Stromal cell of bone marrow (primary cell): ENCODE measurements around the gene RIC8B.
A peak's percentile ranks its signal among the peaks of the same experiment; 100 is the strongest.
"Not testable (repeated sequence)": the region's sequence is repeated elsewhere in the genome, so short reads cannot be mapped to it uniquely, and the experiment has no call there.

ENCODE experiments used
- DNase-seq: peaks from one replicate; pipeline ENCODE4 v3.0.0-alpha.2; 2012; ENCODE audit warnings: low read depth

The RIC8B gene

DNA sequence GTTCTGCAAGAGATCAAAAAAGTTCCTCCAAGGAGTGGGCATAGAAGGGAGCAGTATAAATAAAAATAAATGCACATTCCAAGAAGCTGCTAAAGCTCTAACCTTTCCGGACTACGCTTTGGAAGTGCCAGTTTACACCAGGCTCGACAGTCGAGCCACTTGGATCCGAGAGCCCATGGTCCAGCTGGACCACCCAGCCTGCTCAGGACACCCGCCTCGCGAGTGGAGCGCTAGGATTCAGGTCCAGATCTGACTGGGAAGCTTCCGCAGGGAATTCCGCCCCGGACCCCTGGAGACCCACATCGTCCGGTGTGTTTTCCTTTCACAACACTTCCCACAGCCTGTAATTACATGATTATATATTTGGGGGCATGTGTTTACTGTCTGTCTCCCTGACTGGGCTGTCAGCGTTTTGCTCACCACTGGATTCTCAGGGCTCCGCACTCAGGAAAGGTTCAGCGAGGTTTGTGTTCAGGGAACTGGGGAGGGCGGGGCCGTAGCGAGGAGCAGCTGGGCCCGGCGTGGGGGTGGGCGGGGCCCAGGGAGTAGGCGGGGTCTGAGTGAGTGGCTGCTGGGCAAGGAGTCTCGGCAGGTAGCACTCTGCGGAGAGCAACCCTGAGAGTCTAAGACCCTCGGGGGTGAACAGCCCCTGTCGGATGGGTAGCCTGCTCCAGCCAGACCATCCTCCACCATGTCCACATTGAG lies 128.9 kb downstream of the RIC8B start:
- DNase-seq: peak; percentile 13

DNA sequence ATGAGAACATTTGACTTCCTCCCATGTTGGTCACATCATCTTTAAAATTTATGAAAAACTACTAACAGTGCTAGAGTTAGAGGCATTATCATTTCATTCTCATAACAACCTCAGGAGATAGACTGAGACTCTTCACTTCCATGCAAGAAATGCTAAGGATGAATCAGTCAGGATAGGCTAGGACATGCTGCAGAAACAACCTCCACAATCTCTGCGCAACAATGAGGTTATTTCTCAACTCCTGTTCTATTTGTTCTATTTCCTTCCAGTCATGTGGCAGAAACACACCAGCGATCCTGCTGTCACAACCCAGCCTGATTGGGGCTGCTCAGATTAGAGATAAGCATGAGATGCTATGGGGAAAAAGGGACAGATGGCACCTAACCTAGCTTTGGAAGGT lies 132.2 kb downstream of the RIC8B start:
- no peak for DNase-seq

DNA sequence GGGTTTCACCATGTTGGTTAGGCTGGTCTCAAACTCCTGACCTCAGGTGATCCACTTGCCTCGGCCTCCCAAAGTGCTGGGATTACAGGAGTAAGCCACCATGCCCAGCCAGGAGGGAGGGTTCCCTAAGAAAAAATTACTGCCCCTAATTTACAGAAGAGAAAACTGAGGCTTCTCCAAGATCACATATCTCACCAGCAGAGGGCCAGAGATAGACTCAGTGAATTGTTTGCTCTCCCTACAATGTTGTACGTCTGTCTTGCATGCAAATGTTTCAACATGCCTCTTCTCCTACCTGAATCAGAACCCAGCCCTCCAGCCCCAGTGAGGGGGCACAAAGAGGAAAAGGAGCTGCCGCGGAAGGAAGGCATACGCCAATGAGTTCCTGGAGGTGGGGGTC lies 132.9 kb downstream of the RIC8B start:
- no peak for DNase-seq

DNA sequence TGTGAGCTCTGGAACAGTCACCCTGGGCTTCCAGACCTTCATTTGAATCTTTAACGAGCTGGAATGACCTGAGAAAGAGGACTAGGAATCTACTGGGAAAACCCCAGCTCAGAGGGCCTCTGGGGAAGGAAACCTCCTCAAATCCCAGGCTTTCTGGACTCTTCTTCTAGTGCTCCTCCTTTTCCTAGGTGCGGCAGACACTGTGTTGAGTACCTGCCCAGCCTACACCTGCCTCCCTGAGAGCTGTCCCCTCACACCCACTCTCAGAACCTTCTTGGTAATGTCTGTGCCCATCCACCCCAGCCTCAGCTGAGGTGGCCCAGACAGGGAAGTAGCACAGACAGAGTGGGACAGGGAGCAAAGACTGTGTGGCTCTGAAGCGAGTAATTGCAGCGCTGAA lies 133.4 kb downstream of the RIC8B start:
- no peak for DNase-seq

DNA sequence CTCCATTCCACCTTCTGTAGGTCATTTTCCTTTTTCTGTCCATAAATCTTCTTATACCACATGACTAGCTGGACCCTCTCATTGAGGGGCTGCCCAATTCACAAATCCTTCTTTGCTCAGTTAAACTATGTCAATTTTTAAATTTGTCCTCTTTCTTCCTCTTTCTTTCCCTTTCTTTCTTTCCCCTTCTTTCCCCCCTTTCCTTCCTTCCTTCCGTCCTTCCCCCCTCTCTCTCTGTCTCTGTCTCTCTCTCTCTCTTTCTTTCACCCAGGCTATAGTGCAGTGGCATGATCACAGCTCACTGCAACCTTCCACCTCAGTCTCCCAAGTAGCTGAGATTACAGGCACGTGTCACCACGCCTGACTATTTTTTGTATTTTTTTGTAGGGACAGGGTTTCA lies 134.1 kb downstream of the RIC8B start:
- no peak for DNase-seq

DNA sequence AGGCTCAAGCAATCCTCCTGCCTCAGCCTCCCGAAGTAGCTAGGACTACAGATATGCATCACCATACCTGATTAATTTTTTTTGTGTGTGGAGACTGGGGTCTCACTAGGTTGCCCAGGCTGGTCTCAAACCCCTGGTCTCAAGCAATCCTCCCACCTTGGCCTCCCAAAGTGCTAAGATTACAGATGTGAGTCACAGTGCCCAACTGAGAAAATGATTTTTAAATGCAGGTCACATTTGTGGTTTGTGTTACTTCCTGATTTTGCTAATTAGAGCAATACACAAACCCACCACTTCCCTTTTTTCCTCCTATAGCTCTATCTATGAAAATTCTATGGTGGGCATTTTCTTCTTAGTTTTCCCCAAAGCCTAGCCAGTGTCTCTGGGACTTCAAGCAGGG lies 135.7 kb downstream of the RIC8B start:
- no peak for DNase-seq

DNA sequence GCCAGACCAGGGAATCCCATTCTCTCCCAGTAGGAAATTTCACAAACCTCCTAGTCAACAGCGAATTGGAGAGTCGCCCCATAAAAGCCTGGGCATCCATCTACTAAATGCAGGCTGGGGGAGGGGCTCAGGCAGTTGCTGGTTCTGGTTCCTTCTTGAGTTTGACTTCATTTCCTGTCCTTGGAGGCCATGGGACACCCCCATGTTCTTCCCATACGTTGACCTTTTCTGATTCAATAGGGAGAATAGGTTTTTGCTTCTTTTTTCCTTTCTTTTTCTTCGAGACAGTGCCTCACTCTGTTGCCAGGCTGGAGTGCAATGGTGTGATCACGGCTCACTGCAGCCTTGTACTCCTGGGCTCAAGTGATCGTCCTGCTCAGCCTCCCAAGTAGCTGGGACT lies 137.1 kb downstream of the RIC8B start:
- no peak for DNase-seq

DNA sequence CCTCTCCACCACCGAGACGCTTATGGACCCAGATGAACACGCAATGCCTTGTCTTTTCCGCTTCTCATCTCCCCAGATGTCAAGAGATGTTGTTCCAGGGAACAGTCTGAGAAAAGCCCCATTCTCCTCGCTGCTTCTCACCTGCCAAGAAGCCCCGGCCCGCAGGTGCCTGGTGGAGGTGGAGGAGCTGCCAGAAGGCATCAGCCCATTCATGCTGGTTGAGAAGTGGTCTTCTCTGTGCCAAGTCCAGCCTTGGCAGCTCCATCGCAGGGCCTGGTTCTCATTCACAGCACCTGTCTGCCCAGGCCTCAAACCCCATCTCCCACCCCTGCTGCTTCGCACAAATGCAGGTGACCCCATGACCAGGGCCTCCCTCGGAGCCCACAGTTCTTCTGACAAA lies 139.0 kb downstream of the RIC8B start:
- no peak for DNase-seq

DNA sequence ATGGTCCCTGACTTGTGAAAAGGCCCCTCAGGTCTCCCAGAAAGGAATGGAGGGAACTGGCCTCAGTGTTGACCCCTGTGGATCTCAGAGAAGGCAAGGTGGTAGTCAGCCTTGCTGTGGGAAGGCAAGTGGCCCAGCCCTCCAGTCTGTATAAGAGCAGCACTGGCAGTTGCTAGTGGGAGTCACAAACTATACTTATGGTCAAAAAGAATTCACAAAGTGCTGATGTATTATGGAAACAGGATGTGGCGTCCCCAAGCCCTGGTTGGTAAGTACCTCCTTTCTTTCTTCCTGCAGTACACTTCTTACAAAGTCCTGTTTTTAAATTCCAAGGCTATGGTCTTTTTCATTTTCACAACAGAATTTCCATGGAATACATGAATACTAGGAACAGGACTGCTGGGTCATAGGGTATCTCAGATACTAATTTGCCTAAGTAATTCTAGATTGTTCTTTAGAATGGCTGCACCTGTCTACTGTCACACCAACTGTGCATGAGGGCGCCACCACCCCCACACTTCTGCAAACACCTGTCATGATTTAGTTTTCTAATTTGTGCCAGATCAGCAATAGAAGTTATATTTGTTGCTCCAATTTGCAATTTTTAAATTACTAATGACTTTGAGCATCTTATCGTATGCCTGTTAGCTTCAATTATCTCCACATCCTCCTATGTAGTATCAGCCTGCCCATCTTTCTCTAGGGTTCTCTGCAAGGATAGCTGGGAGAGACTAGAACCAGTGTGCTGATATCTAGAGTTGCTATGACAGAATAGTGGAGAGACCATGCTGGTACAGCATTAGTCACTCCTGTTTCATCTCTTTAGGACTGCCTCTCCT lies 140.5 kb downstream of the RIC8B start:
- no peak for DNase-seq

DNA sequence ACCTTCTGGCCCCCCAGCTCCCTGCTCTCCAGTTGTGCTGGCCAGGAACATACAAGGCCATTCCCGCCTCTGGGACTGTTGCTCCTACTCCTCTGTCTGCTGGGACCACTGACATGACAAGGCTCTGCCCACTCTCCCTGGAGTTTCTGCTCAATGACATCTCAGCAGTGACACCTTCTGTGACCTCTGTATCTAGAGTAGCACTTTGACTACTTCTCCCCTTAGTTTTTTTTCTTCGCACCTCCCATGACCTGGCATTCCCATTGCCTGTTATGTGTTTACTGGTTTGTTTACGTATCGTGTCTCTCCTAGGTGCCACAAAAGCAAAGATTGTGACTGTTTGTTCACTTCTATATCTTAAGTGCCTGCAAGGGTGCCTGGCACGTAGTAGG lies 141.1 kb downstream of the RIC8B start:
- DNase-seq: no peak

DNA sequence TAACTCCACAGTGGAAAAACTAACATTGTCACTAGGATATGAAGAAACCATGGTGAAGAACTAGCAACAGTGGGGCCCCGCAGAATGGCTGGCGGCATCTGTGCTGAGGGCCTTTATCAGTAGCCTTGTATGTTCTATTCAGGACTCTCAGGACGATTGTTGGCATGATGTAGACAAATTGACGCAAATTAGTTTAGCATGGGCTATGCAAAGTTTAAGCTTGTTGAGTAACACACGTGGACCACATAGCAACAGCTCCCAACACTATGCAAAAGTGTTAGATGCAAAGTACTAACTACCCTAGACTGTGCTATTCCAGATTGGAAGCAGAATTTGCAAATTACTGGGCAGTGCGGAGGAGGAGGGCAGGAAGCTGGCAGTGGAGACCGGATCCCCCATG lies 143.0 kb downstream of the RIC8B start:
- DNase-seq: no peak

DNA sequence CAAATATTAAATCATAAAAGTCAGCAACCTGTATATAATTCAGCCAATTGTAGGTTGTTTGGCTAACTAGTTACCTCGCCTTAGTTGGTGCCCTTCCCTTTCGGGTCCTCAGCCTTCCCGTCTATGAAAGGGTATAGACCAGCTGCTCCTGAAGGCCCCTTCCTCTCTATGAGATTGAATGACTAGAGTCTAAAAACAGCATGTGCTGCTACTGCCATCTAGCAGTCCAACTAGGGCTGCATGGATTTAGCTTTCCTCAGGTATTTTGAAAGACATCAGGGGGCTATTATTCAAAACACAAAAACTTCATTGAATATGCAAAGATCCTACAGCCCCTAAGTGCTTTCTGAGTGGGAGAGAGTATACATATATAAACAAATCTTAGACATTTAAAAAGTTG lies 144.3 kb downstream of the RIC8B start:
- no peak for DNase-seq

DNA sequence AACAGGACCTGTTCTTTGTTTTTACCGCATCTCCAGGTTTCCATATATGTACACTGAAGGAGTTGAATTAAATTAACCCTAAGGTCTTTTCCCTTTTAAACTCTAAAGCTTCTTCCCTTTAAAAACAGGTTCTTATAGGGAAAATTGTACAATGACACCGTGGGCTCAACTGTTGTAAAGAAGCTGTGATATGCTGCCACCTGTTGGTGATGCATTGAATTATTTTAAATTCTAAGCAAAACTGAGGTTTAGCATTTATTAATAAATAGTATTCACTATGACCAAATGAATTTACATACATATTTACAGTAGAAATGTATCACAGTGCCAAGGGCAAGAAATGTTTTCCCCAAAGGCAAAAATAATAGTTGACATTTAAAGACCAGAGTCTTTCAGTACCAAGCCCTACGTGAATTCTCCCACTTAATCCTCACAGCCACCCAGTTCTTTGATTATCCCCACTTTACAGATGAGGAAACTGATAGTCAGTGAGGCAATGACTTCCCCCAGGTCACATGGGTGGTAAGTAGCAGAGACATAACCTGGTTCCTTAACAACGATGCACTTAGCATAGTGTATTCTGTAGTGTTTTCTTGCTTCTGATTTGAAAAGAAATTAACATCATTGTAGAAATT lies 145.5 kb downstream of the RIC8B start:
- DNase-seq: peak; percentile 22

DNA sequence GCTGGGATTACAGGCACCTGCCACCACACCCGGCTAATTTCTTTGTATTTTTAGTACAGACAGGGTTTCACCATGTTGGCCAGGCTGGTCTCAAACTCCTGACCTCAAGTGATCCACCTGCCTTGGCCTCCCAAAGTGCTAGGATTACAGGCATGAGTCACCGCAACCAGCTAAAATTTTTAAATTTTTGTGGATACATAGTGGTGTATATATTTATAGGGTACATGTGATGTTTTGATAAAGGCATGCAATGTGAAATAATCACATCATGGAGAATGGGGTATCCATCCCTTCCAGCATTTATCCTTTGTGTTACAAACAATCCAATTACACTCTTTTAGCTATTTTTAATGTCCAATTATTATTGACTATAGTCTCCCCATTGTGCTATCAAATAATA lies 147.5 kb downstream of the RIC8B start:
- DNase-seq: not testable (repeated sequence)

DNA sequence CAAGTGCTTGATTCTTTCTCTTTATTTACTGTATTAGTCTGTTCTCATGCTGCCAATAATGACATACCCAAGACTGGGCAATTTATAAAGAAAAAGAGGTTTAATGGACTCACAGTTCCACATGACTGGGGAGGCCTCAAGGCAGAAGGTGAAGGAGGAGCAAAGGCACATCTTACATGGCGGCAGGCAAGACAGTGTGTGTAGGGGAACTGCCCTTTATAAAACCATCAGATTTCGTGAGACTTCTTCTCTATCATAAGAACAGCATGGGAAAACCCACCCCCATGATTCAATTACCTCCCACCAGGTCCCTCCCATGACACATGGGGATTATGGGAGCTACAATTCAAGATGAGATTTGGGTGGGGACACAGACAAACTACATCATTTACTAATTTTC lies 149.1 kb downstream of the RIC8B start:
- DNase-seq: not testable (repeated sequence)

DNA sequence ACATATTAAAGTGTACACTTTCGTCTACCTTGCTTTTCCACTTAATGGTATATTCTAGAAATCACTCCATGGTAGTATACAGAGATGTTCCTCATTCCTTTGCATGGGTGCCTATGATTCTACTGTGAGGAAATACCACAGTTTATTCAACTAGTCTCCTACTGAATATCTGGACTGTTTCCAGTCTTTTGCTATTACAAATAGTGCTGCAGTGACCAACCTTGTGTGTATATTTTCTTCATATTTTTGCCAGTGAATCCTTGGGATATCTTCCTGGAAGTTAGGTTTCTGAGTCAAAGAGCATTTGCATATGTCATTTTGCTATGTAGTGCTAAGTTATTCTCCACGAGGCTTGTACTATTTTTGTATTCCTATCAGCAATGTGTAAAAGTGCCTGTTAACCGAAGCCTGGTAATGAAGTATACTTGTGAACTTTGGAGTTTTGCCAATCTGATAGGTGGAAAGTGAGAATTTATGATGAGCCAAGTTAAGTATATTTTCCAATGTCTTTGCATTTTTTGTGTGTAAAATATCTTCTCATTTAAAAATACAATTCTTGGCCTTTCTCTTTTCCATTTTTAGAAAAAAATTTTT lies 149.9 kb downstream of the RIC8B start:
- DNase-seq: no peak

DNA sequence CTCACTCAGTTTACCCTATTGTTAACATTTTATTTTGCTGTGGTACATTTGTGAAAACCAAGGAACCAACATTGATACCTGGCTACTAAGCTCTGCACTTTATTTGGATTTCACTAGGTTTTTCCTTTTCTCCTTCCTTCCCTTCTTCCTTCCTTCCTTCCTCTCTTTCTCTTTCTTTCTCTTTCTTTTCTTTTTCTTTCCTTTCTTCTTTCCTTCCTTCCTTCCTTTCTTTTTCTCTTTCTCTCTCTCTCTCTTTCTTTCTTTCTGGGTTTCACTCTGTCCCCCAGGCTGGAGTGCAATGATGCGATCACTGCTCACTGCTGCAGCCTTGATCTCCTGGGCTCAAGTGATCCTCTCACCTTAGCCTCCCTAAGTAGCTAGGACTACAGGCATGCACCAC lies 152.2 kb downstream of the RIC8B start:
- no peak for DNase-seq

DNA sequence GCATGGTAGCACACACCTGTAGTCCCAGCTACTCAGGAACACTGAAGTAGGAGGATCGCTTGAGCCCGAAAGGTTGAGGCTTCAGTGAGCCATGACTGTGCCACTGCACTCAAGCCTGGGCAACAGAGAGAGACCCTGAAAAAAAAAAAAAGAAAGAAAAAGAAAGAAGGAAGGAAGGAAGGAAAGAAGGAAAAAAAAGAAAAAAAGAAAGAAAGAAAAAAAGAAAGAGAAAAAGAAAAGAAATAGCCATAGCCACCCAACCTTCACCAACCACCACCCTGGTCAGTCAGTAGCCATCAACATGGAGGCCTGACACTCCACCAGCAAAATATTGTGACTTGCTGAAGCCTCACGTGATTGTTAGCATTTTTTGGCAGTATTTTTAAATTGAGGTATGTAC lies 159.8 kb downstream of the RIC8B start:
- no peak for DNase-seq
